ENCODE measurements around the gene EDARADD.

Gene EDARADD

GRCh38 chr1:236392182-236392581 is 1.9 kb upstream of the EDARADD start:
- Histone ChIP-seq H2BK12ac (ENCODE audit: low read length) (no peak overlapping the region), H3K18ac (ENCODE audit: low read length) (no peak overlapping the region), H3K4ac (ENCODE audit: low read length) (no peak overlapping the region), H3K27ac (replicated peaks; ENCODE audit: low read length) (no peak overlapping the region), H3K27me3 (ENCODE audit: control insufficient read depth in 3 of 3, insufficient read depth in 3 of 3, low read depth in 1 of 3, low read length in 3 of 3) (peaks cover 0 to 47% (median 17%) of the 10 kb centered on the region in 3 experiments), H3K79me1 (ENCODE audit: low read depth, low read length) (no peaks in the 10 kb centered on the region), H2AFZ (ENCODE audit: low read length) (no peak overlapping the region), H2BK120ac (ENCODE audit: low read depth, low read length) (no peak overlapping the region), H4K91ac (ENCODE audit: low read depth, low read length, poor library complexity) (no peak overlapping the region), H3K4me1 (ENCODE audit: control insufficient read depth in 2 of 2, insufficient read depth in 1 of 2, low read depth in 1 of 2, low read length in 2 of 2) (peaks cover 0 to 2% of the 10 kb centered on the region in 2 donors), H3K36me3 (replicated peaks in 1 of 2; ENCODE audit: control insufficient read depth in 2 of 2, insufficient read depth in 2 of 2, low read length in 2 of 2) (no peaks in the 10 kb centered on the region), H3K23ac (ENCODE audit: low read depth, low read length, poor library complexity) (no peak overlapping the region), H3K9me3 (replicated peaks in 1 of 2; ENCODE audit: control insufficient read depth in 2 of 2, insufficient read depth in 1 of 2, low read depth in 1 of 2, low read length in 2 of 2) (no peaks in the 10 kb centered on the region), H4K8ac (ENCODE audit: low read depth, low read length) (no peak overlapping the region), H2AK5ac (ENCODE audit: low read depth, low read length) (no peak overlapping the region), H2BK15ac (ENCODE audit: low read length) (no peak overlapping the region), H3K4me3 (ENCODE audit: low read length in 2 of 2) (no peak overlapping the region), H3K9ac (ENCODE audit: low read depth, low read length, poor library complexity) (no peak overlapping the region), H2BK5ac (ENCODE audit: low read length) (no peak overlapping the region), H3K14ac (ENCODE audit: low read length) (no peak overlapping the region), H3K4me2 (ENCODE audit: insufficient read depth, low read length, poor library complexity, severe bottlenecking) (no peak overlapping the region)
- DNase-seq (ENCODE audit: low spot score), result no peak
- WGBS, 2 donors (ENCODE audit: extremely low coverage in 2 of 2, insufficient read length in 2 of 2, insufficient replicate concordance in 1 of 2), result no CpG with 5 or more reads among the region's 2 CpGs

- Histone ChIP-seq H2AFZ (ENCODE audit: low read length) (peak overlapping the region; percentile 96), H3K36me3 (replicated peaks in 1 of 2; ENCODE audit: control insufficient read depth in 2 of 2, insufficient read depth in 2 of 2, low read length in 2 of 2) (no peaks in the 10 kb centered on the region), H3K27ac (replicated peaks; ENCODE audit: low read length) (no peak overlapping the region), H3K9me3 (replicated peaks in 1 of 2; ENCODE audit: control insufficient read depth in 2 of 2, insufficient read depth in 1 of 2, low read depth in 1 of 2, low read length in 2 of 2) (no peaks in the 10 kb centered on the region), H3K9ac (ENCODE audit: low read depth, low read length, poor library complexity) (peak overlapping the region; percentile 92), H3K4me1 (ENCODE audit: control insufficient read depth in 2 of 2, insufficient read depth in 1 of 2, low read depth in 1 of 2, low read length in 2 of 2) (peaks cover 6% of the 10 kb centered on the region in 2 donors), H3K14ac (ENCODE audit: low read length) (no peak overlapping the region), H2BK12ac (ENCODE audit: low read length) (peak overlapping the region; percentile 81), H3K23ac (ENCODE audit: low read depth, low read length, poor library complexity) (peak overlapping the region; percentile 90), H3K79me1 (ENCODE audit: low read depth, low read length) (no peaks in the 10 kb centered on the region), H3K27me3 (ENCODE audit: control insufficient read depth in 3 of 3, insufficient read depth in 3 of 3, low read depth in 1 of 3, low read length in 3 of 3) (peaks cover 0 to 61% (median 17%) of the 10 kb centered on the region in 3 experiments), H4K91ac (ENCODE audit: low read depth, low read length, poor library complexity) (no peak overlapping the region), H3K4me3 (ENCODE audit: low read length in 2 of 2) (peak overlapping the region; percentile 42 to 96), H2BK120ac (ENCODE audit: low read depth, low read length) (peak overlapping the region; percentile 27), H3K18ac (ENCODE audit: low read length) (peak overlapping the region; percentile 96), H2BK5ac (ENCODE audit: low read length) (no peak overlapping the region), H2AK5ac (ENCODE audit: low read depth, low read length) (no peak overlapping the region), H3K4me2 (ENCODE audit: insufficient read depth, low read length, poor library complexity, severe bottlenecking) (peak overlapping the region; percentile 81), H4K8ac (ENCODE audit: low read depth, low read length) (no peak overlapping the region), H2BK15ac (ENCODE audit: low read length) (peak overlapping the region; percentile 98), H3K4ac (ENCODE audit: low read length) (no peak overlapping the region)
- DNase-seq (ENCODE audit: low spot score), result no peak
- no CpG with 5 or more reads among the region's 17 CpGs for WGBS, 2 donors (ENCODE audit: extremely low coverage in 2 of 2, insufficient read length in 2 of 2, insufficient replicate concordance in 1 of 2)
These were observed 768 bp downstream of the EDARADD start for GRCh38 chr1:236394879-236395229.

GRCh38 chr1:236395230-236395946 is 1.3 kb downstream of the EDARADD start:
- Histone ChIP-seq H3K36me3 (replicated peaks in 1 of 2; ENCODE audit: control insufficient read depth in 2 of 2, insufficient read depth in 2 of 2, low read length in 2 of 2) (no peaks in the 10 kb centered on the region), H3K9me3 (replicated peaks in 1 of 2; ENCODE audit: control insufficient read depth in 2 of 2, insufficient read depth in 1 of 2, low read depth in 1 of 2, low read length in 2 of 2) (no peaks in the 10 kb centered on the region), H2BK12ac (ENCODE audit: low read length) (peak overlapping the region; percentile 81), H2AFZ (ENCODE audit: low read length) (peak overlapping the region; percentile 96), H2BK15ac (ENCODE audit: low read length) (peak overlapping the region; percentile 98), H3K4me1 (ENCODE audit: control insufficient read depth in 2 of 2, insufficient read depth in 1 of 2, low read depth in 1 of 2, low read length in 2 of 2) (peaks cover 7 to 10% of the 10 kb centered on the region in 2 donors), H3K4me3 (ENCODE audit: low read length in 2 of 2) (peak overlapping the region; percentile 42 to 96), H3K9ac (ENCODE audit: low read depth, low read length, poor library complexity) (peak overlapping the region; percentile 92), H4K91ac (ENCODE audit: low read depth, low read length, poor library complexity) (no peak overlapping the region), H4K8ac (ENCODE audit: low read depth, low read length) (no peak overlapping the region), H3K14ac (ENCODE audit: low read length) (no peak overlapping the region), H3K4ac (ENCODE audit: low read length) (peak overlapping the region; percentile 38), H3K18ac (ENCODE audit: low read length) (peak overlapping the region; percentile 96), H3K27me3 (ENCODE audit: control insufficient read depth in 3 of 3, insufficient read depth in 3 of 3, low read depth in 1 of 3, low read length in 3 of 3) (peaks cover 0 to 61% (median 17%) of the 10 kb centered on the region in 3 experiments), H3K27ac (replicated peaks; ENCODE audit: low read length) (no peak overlapping the region), H2AK5ac (ENCODE audit: low read depth, low read length) (no peak overlapping the region), H3K23ac (ENCODE audit: low read depth, low read length, poor library complexity) (peak overlapping the region; percentile 90), H2BK5ac (ENCODE audit: low read length) (no peak overlapping the region), H2BK120ac (ENCODE audit: low read depth, low read length) (peak overlapping the region; percentile 27), H3K79me1 (ENCODE audit: low read depth, low read length) (no peaks in the 10 kb centered on the region), H3K4me2 (ENCODE audit: insufficient read depth, low read length, poor library complexity, severe bottlenecking) (peak overlapping the region; percentile 81)
- WGBS, 2 donors (ENCODE audit: extremely low coverage in 2 of 2, insufficient read length in 2 of 2, insufficient replicate concordance in 1 of 2), result no CpG with 5 or more reads among the region's 86 CpGs
- peak; percentile 46 for DNase-seq (ENCODE audit: low spot score)

GRCh38 chr1:236395947-236396664 is 2.0 kb downstream of the EDARADD start:
- Histone ChIP-seq H3K4me3 (ENCODE audit: low read length in 2 of 2) (peak overlapping the region; percentile 42 to 96), H2BK12ac (ENCODE audit: low read length) (no peak overlapping the region), H3K27ac (replicated peaks; ENCODE audit: low read length) (no peak overlapping the region), H3K4ac (ENCODE audit: low read length) (no peak overlapping the region), H3K9me3 (replicated peaks in 1 of 2; ENCODE audit: control insufficient read depth in 2 of 2, insufficient read depth in 1 of 2, low read depth in 1 of 2, low read length in 2 of 2) (no peaks in the 10 kb centered on the region), H3K4me1 (ENCODE audit: control insufficient read depth in 2 of 2, insufficient read depth in 1 of 2, low read depth in 1 of 2, low read length in 2 of 2) (peaks cover 7 to 10% of the 10 kb centered on the region in 2 donors), H3K36me3 (replicated peaks in 1 of 2; ENCODE audit: control insufficient read depth in 2 of 2, insufficient read depth in 2 of 2, low read length in 2 of 2) (no peaks in the 10 kb centered on the region), H2BK5ac (ENCODE audit: low read length) (no peak overlapping the region), H3K9ac (ENCODE audit: low read depth, low read length, poor library complexity) (peak overlapping the region; percentile 92), H3K18ac (ENCODE audit: low read length) (peak overlapping the region; percentile 96), H3K4me2 (ENCODE audit: insufficient read depth, low read length, poor library complexity, severe bottlenecking) (peak overlapping the region; percentile 81), H3K79me1 (ENCODE audit: low read depth, low read length) (no peaks in the 10 kb centered on the region), H3K23ac (ENCODE audit: low read depth, low read length, poor library complexity) (peak overlapping the region; percentile 90), H2AK5ac (ENCODE audit: low read depth, low read length) (no peak overlapping the region), H2BK120ac (ENCODE audit: low read depth, low read length) (no peak overlapping the region), H3K14ac (ENCODE audit: low read length) (no peak overlapping the region), H3K27me3 (ENCODE audit: control insufficient read depth in 3 of 3, insufficient read depth in 3 of 3, low read depth in 1 of 3, low read length in 3 of 3) (peaks cover 0 to 61% (median 17%) of the 10 kb centered on the region in 3 experiments), H4K8ac (ENCODE audit: low read depth, low read length) (no peak overlapping the region), H2AFZ (ENCODE audit: low read length) (peak overlapping the region; percentile 96), H2BK15ac (ENCODE audit: low read length) (peak overlapping the region; percentile 98), H4K91ac (ENCODE audit: low read depth, low read length, poor library complexity) (no peak overlapping the region)
- DNase-seq (ENCODE audit: low spot score), result no peak
- WGBS, 2 donors (ENCODE audit: extremely low coverage in 2 of 2, insufficient read length in 2 of 2, insufficient replicate concordance in 1 of 2), result no CpG with 5 or more reads among the region's 24 CpGs

All from neuronal stem cell (in vitro differentiated cells).